Loucy (cell line): ENCODE data around the gene VPS29.

Source experiments
- CTCF ChIP-seq: fragments of 200-600 bp; sonication (generic); conservative IDR thresholded peaks from 2 replicates; pipeline ENCODE4 v1.5.1; 2014; ENCODE audit warnings: mild to moderate bottlenecking, antibody characterized with exemption, low read length
- EZH2phosphoT487 ChIP-seq: fragments of 200-600 bp; IDR thresholded peaks from 2 replicates; pipeline ENCODE4 v1.6.1; 2018; ENCODE audit warnings: antibody characterized with exemption, mild to moderate bottlenecking, moderate library complexity, borderline replicate concordance

- TF ChIP-seq CTCF (no peak), EZH2phosphoT487 (no peak)
Measured at GRCh38 chr12:110550981-110551380, 49.1 kb upstream of the VPS29 start.
